Left ventricle myocardium inferior (tissue), 1 donor: ENCODE data around the gene KRTAP10-9. TPM values are rescaled to one million over a fixed set of nuclear protein-coding genes. Genes with fewer than 3 reads are reported as not detected.
"Not testable (repeated sequence)": the region's sequence is repeated elsewhere in the genome, so short reads cannot be mapped to it uniquely, and the experiment has no call there.

Experiments used
- DNase-seq: peaks from one replicate; pipeline ENCODE4 v3.0.0-alpha.2; 2020
- H3K27ac ChIP-seq: fragments of 200-600 bp; replicated peaks from 2 replicates; pipeline ENCODE4 v1.8.0; 2021
- H3K27me3 ChIP-seq: fragments of 200-600 bp; 2 replicates; pipeline ENCODE4 v1.8.0; 2021; ENCODE audit warnings: low read depth
- H3K36me3 ChIP-seq: fragments of 200-600 bp; 2 replicates; pipeline ENCODE4 v1.8.0; 2021
- H3K4me1 ChIP-seq: fragments of 200-600 bp; 2 replicates; pipeline ENCODE4 v1.8.0; 2021
- H3K4me3 ChIP-seq: fragments of 200-600 bp; 2 replicates; pipeline ENCODE4 v1.8.0; 2021; ENCODE audit warnings: mild to moderate bottlenecking, moderate library complexity
- H3K9me3 ChIP-seq: fragments of 200-600 bp; replicated peaks from 2 replicates; pipeline ENCODE4 v1.8.0; 2021
- intact Hi-C: fragments of 100-400 bp; cut with micrococcal nuclease; formaldehyde crosslinking; loops from one replicate; pipeline ENCODE4 v1.11.0; 2022
- total RNA-seq: library from RNA; stranded (reverse); fragmentation: NEBNext Ultra II Directional; extraction: Animal tissue kit (Norgen Biotek cat#: 25700); gene quantifications from one replicate; pipeline ENCODE4 v1.2.1, GENCODE V29; 2021
- TF ChIP-seq, protein P1 (sequence below): fragments of 200-600 bp; IDR thresholded peaks from 2 replicates; pipeline ENCODE4 v1.8.0; 2021; ENCODE audit warnings: antibody characterized with exemption, mild to moderate bottlenecking, borderline replicate concordance
- donor health status: DM: no; HTN: yes; CAD: no; lungs with severe emphysema.

Gene KRTAP10-9
- total RNA-seq, 1 donor from 2014 or later: not detected

DNA sequence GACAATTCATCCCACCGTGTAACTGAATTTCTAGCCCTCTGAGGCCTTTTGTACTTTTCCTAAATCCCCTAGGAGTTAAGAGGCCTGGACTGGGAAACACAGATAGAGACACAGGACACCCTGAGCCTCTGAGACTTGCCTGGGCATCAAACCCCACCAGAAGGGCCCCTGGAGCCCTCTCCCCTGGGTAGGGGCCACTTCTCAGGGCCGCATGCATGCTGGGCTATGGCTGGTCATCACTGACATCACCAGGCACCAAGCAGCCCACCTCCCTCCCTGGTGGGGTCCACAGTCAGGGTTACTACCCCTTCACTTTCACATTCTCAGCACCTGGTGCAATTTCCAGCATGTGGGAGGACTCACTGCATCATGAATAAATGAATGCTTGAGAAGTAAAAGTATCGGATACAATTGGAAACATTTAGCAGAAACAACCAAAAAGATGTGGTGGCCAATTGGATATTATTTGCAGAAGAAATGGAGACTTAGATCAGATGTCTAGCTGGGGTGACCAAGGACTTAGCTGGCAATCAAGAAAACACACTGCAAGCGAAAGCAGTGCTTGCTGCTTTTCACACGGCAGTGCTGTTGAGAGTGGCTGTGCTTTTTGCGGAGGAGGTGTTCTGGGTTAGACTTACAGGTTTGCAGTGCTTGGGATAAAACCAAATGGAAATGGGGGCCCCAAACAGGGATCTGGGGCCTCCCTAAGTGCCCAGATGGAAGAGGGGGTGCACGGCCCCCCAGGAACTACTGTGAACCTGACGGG, 27.4 kb upstream of the KRTAP10-9 start:
- H3K27ac ChIP-seq: no peak overlapping the region
- H3K4me1 ChIP-seq: no peaks in the 10 kb centered on the region
- TF ChIP-seq, protein P1, sequence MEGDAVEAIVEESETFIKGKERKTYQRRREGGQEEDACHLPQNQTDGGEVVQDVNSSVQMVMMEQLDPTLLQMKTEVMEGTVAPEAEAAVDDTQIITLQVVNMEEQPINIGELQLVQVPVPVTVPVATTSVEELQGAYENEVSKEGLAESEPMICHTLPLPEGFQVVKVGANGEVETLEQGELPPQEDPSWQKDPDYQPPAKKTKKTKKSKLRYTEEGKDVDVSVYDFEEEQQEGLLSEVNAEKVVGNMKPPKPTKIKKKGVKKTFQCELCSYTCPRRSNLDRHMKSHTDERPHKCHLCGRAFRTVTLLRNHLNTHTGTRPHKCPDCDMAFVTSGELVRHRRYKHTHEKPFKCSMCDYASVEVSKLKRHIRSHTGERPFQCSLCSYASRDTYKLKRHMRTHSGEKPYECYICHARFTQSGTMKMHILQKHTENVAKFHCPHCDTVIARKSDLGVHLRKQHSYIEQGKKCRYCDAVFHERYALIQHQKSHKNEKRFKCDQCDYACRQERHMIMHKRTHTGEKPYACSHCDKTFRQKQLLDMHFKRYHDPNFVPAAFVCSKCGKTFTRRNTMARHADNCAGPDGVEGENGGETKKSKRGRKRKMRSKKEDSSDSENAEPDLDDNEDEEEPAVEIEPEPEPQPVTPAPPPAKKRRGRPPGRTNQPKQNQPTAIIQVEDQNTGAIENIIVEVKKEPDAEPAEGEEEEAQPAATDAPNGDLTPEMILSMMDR: no peak
- peaks cover 64% of the 10 kb centered on the region for H3K27me3 ChIP-seq
- peaks cover 10% of the 10 kb centered on the region for H3K9me3 ChIP-seq
- H3K36me3 ChIP-seq: no peaks in the 10 kb centered on the region
- intact Hi-C loops: no loop called here
- H3K4me3 ChIP-seq: no peak overlapping the region
- no peak for DNase-seq

DNA sequence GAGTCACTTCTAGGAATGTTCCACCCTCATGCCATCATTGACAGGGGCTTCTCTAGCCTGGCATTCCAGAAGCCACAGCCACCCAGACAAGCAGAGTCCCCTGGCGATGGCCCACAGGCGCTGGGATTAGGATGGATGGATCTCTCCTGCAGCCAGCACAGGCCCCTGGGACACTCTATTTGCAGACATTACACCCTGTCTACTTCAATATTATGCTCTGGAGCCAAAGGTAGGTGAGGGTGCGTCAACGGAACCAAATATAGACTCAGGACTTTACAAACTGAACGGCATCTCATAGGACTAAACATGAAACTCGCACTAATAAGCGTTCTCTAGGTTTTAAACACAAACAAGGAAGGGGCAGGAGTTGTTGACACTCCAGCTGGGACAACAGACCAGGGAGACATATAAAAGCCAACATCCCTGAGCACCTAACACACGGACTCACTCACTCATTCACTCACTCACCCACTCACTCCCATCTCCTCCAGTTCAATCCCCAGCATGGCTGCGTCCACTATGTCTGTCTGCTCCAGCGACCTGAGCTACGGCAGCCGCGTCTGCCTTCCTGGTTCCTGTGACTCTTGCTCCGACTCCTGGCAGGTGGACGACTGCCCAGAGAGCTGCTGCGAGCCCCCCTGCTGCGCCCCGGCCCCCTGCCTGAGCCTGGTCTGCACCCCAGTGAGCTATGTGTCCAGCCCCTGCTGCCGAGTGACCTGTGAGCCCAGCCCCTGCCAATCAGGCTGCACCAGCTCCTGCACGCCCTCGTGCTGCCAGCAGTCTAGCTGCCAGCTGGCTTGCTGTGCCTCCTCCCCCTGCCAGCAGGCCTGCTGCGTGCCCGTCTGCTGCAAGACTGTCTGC, 26.5 kb upstream of the KRTAP10-9 start, which contains the start of gene KRTAP10-7:
Gene KRTAP10-7 (plus strand): TSS at position 480 of the 861 bp plus-strand sequence. CDS start 25 bp downstream, at position 505.
- DNase-seq: not testable (repeated sequence)
- H3K27me3 ChIP-seq: peaks cover 62% of the 10 kb centered on the region

DNA sequence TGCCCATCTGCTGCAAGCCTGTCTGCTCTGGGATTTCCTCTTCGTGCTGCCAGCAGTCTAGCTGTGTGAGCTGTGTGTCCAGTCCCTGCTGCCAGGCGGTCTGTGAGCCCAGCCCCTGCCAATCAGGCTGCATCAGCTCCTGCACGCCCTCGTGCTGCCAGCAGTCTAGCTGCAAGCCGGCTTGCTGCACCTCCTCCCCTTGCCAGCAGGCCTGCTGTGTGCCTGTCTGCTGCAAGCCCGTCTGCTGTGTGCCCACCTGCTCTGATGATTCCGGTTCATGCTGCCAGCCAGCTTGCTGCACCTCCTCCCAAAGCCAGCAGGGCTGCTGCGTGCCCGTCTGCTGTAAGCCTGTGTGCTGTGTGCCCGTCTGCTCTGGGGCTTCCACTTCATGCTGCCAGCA, 25.8 kb upstream of the KRTAP10-9 start:
- H3K36me3 ChIP-seq, DNase-seq, H3K27ac ChIP-seq, H3K4me3 ChIP-seq, H3K4me1 ChIP-seq, intact Hi-C loops: not testable (repeated sequence)
- Histone ChIP-seq H3K9me3 (peaks cover 10% of the 10 kb centered on the region), H3K27me3 (peaks cover 59% of the 10 kb centered on the region)

More for the DNA sequence above, 26.5 kb upstream of the KRTAP10-9 start, which contains the start of gene KRTAP10-7:
- H3K36me3 ChIP-seq, H3K4me3 ChIP-seq, intact Hi-C loops, H3K4me1 ChIP-seq, H3K27ac ChIP-seq: not testable (repeated sequence)
- H3K9me3 ChIP-seq: peaks cover 10% of the 10 kb centered on the region

DNA sequence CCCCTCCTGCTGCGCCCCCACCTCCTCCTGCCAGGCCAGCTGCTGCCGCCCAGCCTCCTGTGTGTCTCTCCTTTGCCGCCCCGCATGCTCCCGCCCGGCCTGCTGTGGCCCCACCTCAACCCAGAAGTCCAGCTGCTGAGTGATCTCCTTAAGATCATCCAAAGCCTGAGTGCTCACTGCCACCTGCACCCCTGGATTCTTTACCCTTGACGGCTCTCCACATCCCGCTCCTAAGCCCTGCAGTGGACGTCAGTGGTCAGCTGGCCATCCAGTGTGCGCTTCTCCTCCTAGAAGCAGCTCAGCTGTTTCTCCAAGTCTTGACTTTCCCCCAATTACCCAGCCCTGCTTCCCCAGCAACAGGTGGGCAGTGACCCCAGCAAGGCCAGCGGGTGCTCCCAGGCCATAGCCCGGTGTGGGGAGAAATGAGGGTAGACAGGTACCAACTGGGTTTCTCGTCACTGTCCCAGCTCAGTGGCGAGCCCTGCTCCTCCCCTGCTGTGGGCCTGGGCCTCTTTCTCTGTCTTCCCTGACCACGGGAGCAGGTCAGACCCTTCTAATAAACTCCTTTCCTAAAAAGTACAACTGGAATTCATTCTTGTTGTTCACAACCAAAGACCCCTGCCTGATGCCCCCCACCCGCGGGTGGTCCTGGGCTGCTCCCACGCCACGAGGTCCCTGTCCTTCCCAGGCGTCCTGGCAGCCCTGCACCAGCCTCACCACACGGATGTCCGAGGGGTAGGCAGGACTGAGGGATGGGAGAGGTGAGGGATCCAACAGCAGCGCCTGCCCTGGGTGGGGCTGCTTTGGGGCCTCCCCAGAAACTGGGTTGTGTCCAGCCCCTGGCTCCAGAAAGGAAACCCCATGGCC, 25.1 kb upstream of the KRTAP10-9 start:
- DNase-seq: no peak
- TF ChIP-seq, protein P1: no peak
- Histone ChIP-seq H3K27ac (no peak overlapping the region), H3K27me3 (peaks cover 56% of the 10 kb centered on the region), H3K4me1 (no peaks in the 10 kb centered on the region), H3K36me3 (no peaks in the 10 kb centered on the region), H3K9me3 (peaks cover 15% of the 10 kb centered on the region), H3K4me3 (no peak overlapping the region)
- intact Hi-C loops: no loop called here

GRCh38 chr21:44602463-44602850, 24.4 kb upstream of the KRTAP10-9 start:
- no peak overlapping the region for H3K27ac ChIP-seq
- intact Hi-C loops: no loop called here
- H3K9me3 ChIP-seq: peaks cover 15% of the 10 kb centered on the region
- peaks cover 56% of the 10 kb centered on the region for H3K27me3 ChIP-seq
- H3K4me3 ChIP-seq: no peak overlapping the region
- TF ChIP-seq, protein P1: no peak
- H3K4me1 ChIP-seq: no peaks in the 10 kb centered on the region
- H3K36me3 ChIP-seq: no peaks in the 10 kb centered on the region
- no peak for DNase-seq
